VCaP (cell line): ENCODE data around the gene ACO2.

ENCODE experiments used
- H3K27ac ChIP-seq: fragments of 450-650 bp; 2 replicates; pipeline ENCODE4 v1.5.1; 2017
- CTCF ChIP-seq: fragments of 450-650 bp; conservative IDR thresholded peaks from 2 replicates; pipeline ENCODE4 v1.5.1; 2017; ENCODE audit warnings: mild to moderate bottlenecking, moderate library complexity

ACO2 gene

GRCh38 chr22:41530890-41531714 is 62.2 kb downstream of the ACO2 start:
- no peak for TF ChIP-seq CTCF
- H3K27ac ChIP-seq = no peak overlapping the region

GRCh38 chr22:41531715-41532477 is 63.0 kb downstream of the ACO2 start:
- TF ChIP-seq CTCF = no peak
- H3K27ac ChIP-seq = no peak overlapping the region

GRCh38 chr22:41532908-41533825 is 64.2 kb downstream of the ACO2 start:
- H3K27ac ChIP-seq = no peak overlapping the region
- peak; percentile 75 for TF ChIP-seq CTCF

GRCh38 chr22:41534219-41534618 is 65.3 kb downstream of the ACO2 start:
- H3K27ac ChIP-seq = no peak overlapping the region
- no peak for TF ChIP-seq CTCF

GRCh38 chr22:41535244-41535643 is 66.3 kb downstream of the ACO2 start:
- TF ChIP-seq CTCF = peak; percentile 39
- H3K27ac ChIP-seq = no peak overlapping the region

- TF ChIP-seq CTCF = no peak
- no peak overlapping the region for H3K27ac ChIP-seq
These were observed 68.3 kb downstream of the ACO2 start for GRCh38 chr22:41537203-41537602.

- no peak overlapping the region for H3K27ac ChIP-seq
- no peak for TF ChIP-seq CTCF
These were observed 69.7 kb downstream of the ACO2 start for GRCh38 chr22:41538583-41538982.
